Trophoblast cell (in vitro differentiated cells and primary cell): ENCODE results near the gene EXOSC7.
A peak's percentile ranks its signal among the peaks of the same experiment; 100 is the strongest.

Experiments
- DNase-seq, 2 donors: peaks; one replicate each; pipeline ENCODE4 v3.0.0-alpha.2; 2016
- H2AFZ ChIP-seq: 2 replicates; pipeline ENCODE4 v1.6.1; 2013; ENCODE audit warnings: low read length, moderate library complexity, mild to moderate bottlenecking; ENCODE audit not compliant: insufficient read depth, poor library complexity
- H2AK5ac ChIP-seq: 2 replicates; pipeline ENCODE4 v1.6.1; 2013; ENCODE audit warnings: mild to moderate bottlenecking, low read length
- H2BK120ac ChIP-seq: 2 replicates; pipeline ENCODE4 v1.6.1; 2013; ENCODE audit warnings: low read length, mild to moderate bottlenecking, moderate library complexity; ENCODE audit not compliant: insufficient read depth, poor library complexity
- H2BK12ac ChIP-seq: 2 replicates; pipeline ENCODE4 v1.6.1; 2013; ENCODE audit warnings: mild to moderate bottlenecking, low read length, moderate library complexity
- H2BK5ac ChIP-seq: 2 replicates; pipeline ENCODE4 v1.6.1; 2013; ENCODE audit warnings: low read length, low read depth, moderate library complexity, mild to moderate bottlenecking; ENCODE audit not compliant: poor library complexity
- H3K14ac ChIP-seq: 2 replicates; pipeline ENCODE4 v1.6.1; 2013; ENCODE audit warnings: mild to moderate bottlenecking, low read length
- H3K18ac ChIP-seq: 2 replicates; pipeline ENCODE4 v1.6.1; 2013; ENCODE audit warnings: mild to moderate bottlenecking, low read length
- H3K23ac ChIP-seq: 2 replicates; pipeline ENCODE4 v1.6.1; 2013; ENCODE audit warnings: low read length
- H3K27ac ChIP-seq: 2 replicates; pipeline ENCODE4 v1.5.1; 2013; ENCODE audit warnings: low read depth, mild to moderate bottlenecking, inconsistent platforms, low read length, moderate library complexity
- H3K27me3 ChIP-seq: 2 replicates; pipeline ENCODE4 v1.6.1; 2013; ENCODE audit warnings: inconsistent platforms, mild to moderate bottlenecking, low read length, moderate library complexity; ENCODE audit not compliant: insufficient read depth
- H3K36me3 ChIP-seq, 2 experiments: 1 replicate in 1 of 2; 2 replicates in 1 of 2; pipeline ENCODE4 v1.6.1; 2013; ENCODE audit warnings: low read length in 2 of 2, mild to moderate bottlenecking in 2 of 2, moderate library complexity in 1 of 2; ENCODE audit not compliant: insufficient read depth in 2 of 2, control insufficient read depth in 1 of 2
- H3K4ac ChIP-seq: 2 replicates; pipeline ENCODE4 v1.6.1; 2013; ENCODE audit warnings: low read depth, mild to moderate bottlenecking, low read length, moderate library complexity
- H3K4me1 ChIP-seq, 2 experiments: 1 replicate in 1 of 2; 2 replicates in 1 of 2; pipeline ENCODE4 v1.6.1; 2013; ENCODE audit warnings: low read length in 2 of 2, mild to moderate bottlenecking in 2 of 2, moderate library complexity in 1 of 2; ENCODE audit not compliant: insufficient read depth in 2 of 2, control insufficient read depth in 1 of 2
- H3K4me2 ChIP-seq: 2 replicates; pipeline ENCODE4 v1.6.1; 2013; ENCODE audit warnings: inconsistent platforms, mild to moderate bottlenecking, low read length, moderate library complexity
- H3K4me3 ChIP-seq: 2 replicates; pipeline ENCODE4 v1.5.1; 2013; ENCODE audit warnings: mild to moderate bottlenecking, low read depth, low read length, inconsistent platforms
- H3K79me1 ChIP-seq: one replicate; pipeline ENCODE4 v1.6.1; 2013; ENCODE audit warnings: low read length
- H3K79me2 ChIP-seq: 2 replicates; pipeline ENCODE4 v1.6.1; 2013; ENCODE audit warnings: low read length, mild to moderate bottlenecking; ENCODE audit not compliant: control insufficient read depth, insufficient read depth, poor library complexity
- H3K9ac ChIP-seq: 2 replicates; pipeline ENCODE4 v1.6.1; 2013; ENCODE audit warnings: mild to moderate bottlenecking, low read length
- H3K9me3 ChIP-seq: 2 replicates; pipeline ENCODE4 v1.6.1; 2013; ENCODE audit warnings: low read depth, mild to moderate bottlenecking, control low read depth, inconsistent platforms, low read length; ENCODE audit not compliant: insufficient read depth
- H4K12ac ChIP-seq: 2 replicates; pipeline ENCODE4 v1.6.1; 2013; ENCODE audit warnings: low read depth, mild to moderate bottlenecking, low read length, moderate library complexity
- H4K8ac ChIP-seq: 2 replicates; pipeline ENCODE4 v1.6.1; 2013; ENCODE audit warnings: low read depth, mild to moderate bottlenecking, low read length, moderate library complexity
- H4K91ac ChIP-seq: one replicate; pipeline ENCODE4 v1.6.1; 2013; ENCODE audit warnings: low read depth, mild to moderate bottlenecking, low read length, moderate library complexity
- WGBS: extraction: QIAGEN DNeasy Blood & Tissue Kit; methylation state at CpG from one replicate; pipeline ENCODE4 v1.1.7; 2013; ENCODE audit warnings: missing lambda C conversion rate; ENCODE audit not compliant: insufficient read length, insufficient coverage; ENCODE audit errors: extremely low coverage; 5-methylcytosine and 5-hydroxymethylcytosine counted together

EXOSC7 gene

GRCh38 chr3:45011756-45012508 lies 35.9 kb downstream of the EXOSC7 start:
- H4K91ac ChIP-seq = peak overlapping the region; percentile 12
- H2AK5ac ChIP-seq = no peak overlapping the region
- peaks cover 1% of the 10 kb centered on the region for H3K79me2 ChIP-seq
- peaks cover 9 to 21% of the 10 kb centered on the region in 2 experiments for H3K36me3 ChIP-seq
- H3K9me3 ChIP-seq = peaks cover 2% of the 10 kb centered on the region
- no peak overlapping the region for H3K4me3 ChIP-seq
- no peak overlapping the region for H4K8ac ChIP-seq
- no peak overlapping the region for H3K23ac ChIP-seq
- no peak overlapping the region for H3K4me2 ChIP-seq
- H3K27ac ChIP-seq = peak overlapping the region; percentile 15
- H2BK120ac ChIP-seq = no peak overlapping the region
- peaks cover 19 to 25% of the 10 kb centered on the region in 2 experiments for H3K4me1 ChIP-seq
- no peak overlapping the region for H4K12ac ChIP-seq
- no peak overlapping the region for H2AFZ ChIP-seq
- H2BK5ac ChIP-seq = peak overlapping the region; percentile 53
- WGBS = no CpG with 5 or more reads among the region's 7 CpGs
- no peak overlapping the region for H3K14ac ChIP-seq
- H3K4ac ChIP-seq = no peak overlapping the region
- H3K9ac ChIP-seq = no peak overlapping the region
- no peaks in the 10 kb centered on the region for H3K79me1 ChIP-seq
- peak overlapping the region; percentile 18 for H2BK12ac ChIP-seq
- peak; percentile 38 to 58 for DNase-seq
- no peaks in the 10 kb centered on the region for H3K27me3 ChIP-seq
- H3K18ac ChIP-seq = no peak overlapping the region

GRCh38 chr3:45012577-45012976 lies 36.5 kb downstream of the EXOSC7 start:
- H3K4me1 ChIP-seq = peaks cover 19 to 25% of the 10 kb centered on the region in 2 experiments
- no peak overlapping the region for H3K4ac ChIP-seq
- no peaks in the 10 kb centered on the region for H3K9me3 ChIP-seq
- peak overlapping the region; percentile 15 for H3K27ac ChIP-seq
- H4K12ac ChIP-seq = no peak overlapping the region
- no peak for DNase-seq
- peak overlapping the region; percentile 18 for H2BK12ac ChIP-seq
- peak overlapping the region; percentile 53 for H2BK5ac ChIP-seq
- no peak overlapping the region for H2BK120ac ChIP-seq
- no CpG with 5 or more reads among the region's 4 CpGs for WGBS
- no peak overlapping the region for H3K14ac ChIP-seq
- H2AK5ac ChIP-seq = no peak overlapping the region
- no peaks in the 10 kb centered on the region for H3K79me1 ChIP-seq
- peak overlapping the region; percentile 12 for H4K91ac ChIP-seq
- peaks cover 1% of the 10 kb centered on the region for H3K79me2 ChIP-seq
- H2AFZ ChIP-seq = no peak overlapping the region
- H3K27me3 ChIP-seq = no peaks in the 10 kb centered on the region
- no peak overlapping the region for H3K4me2 ChIP-seq
- no peak overlapping the region for H4K8ac ChIP-seq
- no peak overlapping the region for H3K4me3 ChIP-seq
- no peak overlapping the region for H3K23ac ChIP-seq
- H3K18ac ChIP-seq = no peak overlapping the region
- peaks cover 4 to 15% of the 10 kb centered on the region in 2 experiments for H3K36me3 ChIP-seq
- no peak overlapping the region for H3K9ac ChIP-seq

GRCh38 chr3:45016916-45017315 lies 40.9 kb downstream of the EXOSC7 start:
- H4K12ac ChIP-seq = no peak overlapping the region
- no peaks in the 10 kb centered on the region for H3K79me1 ChIP-seq
- H3K9ac ChIP-seq = no peak overlapping the region
- H4K91ac ChIP-seq = no peak overlapping the region
- H3K27ac ChIP-seq = no peak overlapping the region
- no peak overlapping the region for H3K4ac ChIP-seq
- no peak overlapping the region for H3K14ac ChIP-seq
- H3K27me3 ChIP-seq = no peaks in the 10 kb centered on the region
- H3K4me1 ChIP-seq = peaks cover 9 to 13% of the 10 kb centered on the region in 2 experiments
- whole genome bisulfite sequencing = no CpG with 5 or more reads among the region's 2 CpGs
- H4K8ac ChIP-seq = no peak overlapping the region
- H2AK5ac ChIP-seq = no peak overlapping the region
- H2BK5ac ChIP-seq = no peak overlapping the region
- H3K23ac ChIP-seq = no peak overlapping the region
- H3K79me2 ChIP-seq = peaks cover 1% of the 10 kb centered on the region
- no peak overlapping the region for H3K4me3 ChIP-seq
- no peak overlapping the region for H3K4me2 ChIP-seq
- peaks cover 4 to 8% of the 10 kb centered on the region in 2 experiments for H3K36me3 ChIP-seq
- H3K9me3 ChIP-seq = no peaks in the 10 kb centered on the region
- no peak overlapping the region for H2BK120ac ChIP-seq
- H2AFZ ChIP-seq = no peak overlapping the region
- no peak for DNase-seq
- H3K18ac ChIP-seq = no peak overlapping the region
- H2BK12ac ChIP-seq = no peak overlapping the region

GRCh38 chr3:45017821-45018220 lies 41.8 kb downstream of the EXOSC7 start:
- Histone ChIP-seq H4K91ac (no peak overlapping the region), H4K8ac (no peak overlapping the region), H3K9me3 (no peaks in the 10 kb centered on the region), H2BK5ac (no peak overlapping the region), H4K12ac (no peak overlapping the region), H3K18ac (no peak overlapping the region), H3K36me3 (peaks cover 2 to 4% of the 10 kb centered on the region in 2 experiments), H3K27me3 (no peaks in the 10 kb centered on the region), H3K23ac (no peak overlapping the region), H3K79me2 (no peaks in the 10 kb centered on the region), H2AFZ (no peak overlapping the region), H3K9ac (no peak overlapping the region), H3K79me1 (no peaks in the 10 kb centered on the region), H3K4ac (no peak overlapping the region), H2AK5ac (no peak overlapping the region), H2BK120ac (no peak overlapping the region), H3K27ac (no peak overlapping the region), H3K14ac (no peak overlapping the region), H3K4me1 (peaks cover 4 to 6% of the 10 kb centered on the region in 2 experiments), H3K4me2 (no peak overlapping the region), H3K4me3 (no peak overlapping the region), H2BK12ac (no peak overlapping the region)
- no CpG with 5 or more reads among the region's 5 CpGs for WGBS
- no peak for DNase-seq
